GM18520 (cell line): ENCODE measurements around the gene SLC1A7.

Source experiments
- ATAC-seq: cut with Tn5 transposase; IDR thresholded peaks from one replicate; pipeline ENCODE4 v1.9.1; 2021; ENCODE audit not compliant: unreplicated experiment

The SLC1A7 gene

DNA sequence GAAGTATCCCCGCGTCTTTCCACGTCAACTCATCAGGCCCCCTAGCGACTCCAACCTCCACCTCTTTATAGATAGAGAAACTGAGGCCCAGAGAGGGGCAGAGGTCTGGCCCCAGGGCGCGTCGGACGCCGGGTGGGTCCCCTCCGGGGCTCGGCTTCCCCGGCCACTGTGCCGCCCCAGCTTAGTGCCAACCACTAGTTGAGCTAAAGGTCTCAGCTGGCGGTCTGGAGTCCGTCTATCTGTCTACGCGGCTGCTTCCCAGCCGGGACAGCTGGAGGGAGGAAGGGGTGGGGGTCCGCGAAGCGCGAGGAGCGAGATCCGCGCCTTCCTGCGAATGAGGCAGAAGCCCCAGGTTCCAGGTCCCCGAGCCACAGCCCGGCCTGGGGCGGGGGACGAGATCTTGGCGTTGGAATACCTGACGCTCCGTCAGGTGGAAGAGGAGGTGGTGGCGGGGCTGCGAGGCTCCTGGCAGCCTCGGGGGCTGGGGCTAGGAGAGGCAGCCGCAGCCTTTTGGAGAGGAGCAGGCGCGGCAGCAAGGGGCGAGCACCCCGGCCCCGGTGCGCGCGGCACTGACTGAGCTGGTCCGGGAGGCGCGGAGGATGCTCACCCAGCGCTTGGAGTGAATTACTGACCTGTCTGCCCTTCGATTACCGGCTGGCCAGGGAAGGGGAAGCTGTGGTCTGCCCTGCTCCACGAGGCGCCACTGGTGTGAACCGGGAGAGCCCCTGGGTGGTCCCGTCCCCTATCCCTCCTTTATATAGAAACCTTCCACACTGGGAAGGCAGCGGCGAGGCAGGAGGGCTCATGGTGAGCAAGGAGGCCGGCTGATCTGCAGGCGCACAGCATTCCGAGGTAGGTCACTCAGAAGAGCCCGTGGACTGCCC lies 79.5 kb downstream of the SLC1A7 start:
- no peak for ATAC-seq

GRCh38 chr1:53061859-53062707 lies 80.4 kb downstream of the SLC1A7 start, which contains the start of gene PODN:
TSS of gene PODN (plus strand) at chr1:53062213. CDS start at chr1:53069856, 7,643 bp downstream.
- no peak for ATAC-seq

- no peak for ATAC-seq
Measured at GRCh38 chr1:53061123-53061858, 81.1 kb downstream of the SLC1A7 start.

DNA sequence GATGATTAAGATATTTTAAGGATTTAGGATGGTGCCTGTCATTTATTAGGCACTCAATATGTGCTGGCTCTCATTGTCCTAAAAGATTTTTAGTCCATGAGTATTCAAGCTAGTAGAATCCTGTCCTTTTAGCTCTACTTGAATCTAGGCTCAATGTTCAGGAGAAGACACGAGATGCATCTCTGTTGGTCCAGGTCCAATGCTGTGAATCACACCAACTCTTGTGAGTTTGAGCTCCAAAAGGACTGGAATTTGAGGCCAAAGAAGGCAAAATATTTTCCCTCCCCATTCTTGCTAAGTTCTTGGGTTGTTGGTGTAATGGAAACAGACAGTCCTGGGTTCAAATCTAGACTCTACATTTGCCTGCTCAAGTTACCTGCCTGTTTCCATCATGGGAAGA lies 81.9 kb downstream of the SLC1A7 start:
- no peak for ATAC-seq

- no peak for ATAC-seq
Measured at GRCh38 chr1:53057127-53057526, 85.3 kb downstream of the SLC1A7 start.

- ATAC-seq: no peak
Measured at GRCh38 chr1:53051676-53052075, 90.8 kb downstream of the SLC1A7 start.

GRCh38 chr1:53050310-53050709 lies 92.1 kb downstream of the SLC1A7 start:
- no peak for ATAC-seq

DNA sequence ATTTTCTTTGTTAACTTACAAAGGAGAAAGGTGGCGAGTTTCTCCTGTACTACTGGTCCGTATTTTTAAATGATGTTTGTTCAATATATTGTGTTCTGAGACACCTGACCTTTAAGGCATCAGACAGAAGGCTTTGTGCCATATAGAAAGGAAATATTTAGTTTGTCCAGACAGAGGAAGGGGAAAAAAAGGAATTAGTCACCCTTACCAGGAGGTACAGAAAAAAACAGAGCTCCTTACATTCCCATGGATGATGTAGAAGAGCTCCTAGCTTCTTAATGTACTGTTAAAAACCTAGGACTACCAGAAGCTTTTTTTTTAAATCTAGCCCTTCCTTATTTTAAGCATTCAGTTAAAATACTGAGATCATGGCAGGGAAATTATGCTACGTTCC lies 92.9 kb downstream of the SLC1A7 start:
- no peak for ATAC-seq

DNA sequence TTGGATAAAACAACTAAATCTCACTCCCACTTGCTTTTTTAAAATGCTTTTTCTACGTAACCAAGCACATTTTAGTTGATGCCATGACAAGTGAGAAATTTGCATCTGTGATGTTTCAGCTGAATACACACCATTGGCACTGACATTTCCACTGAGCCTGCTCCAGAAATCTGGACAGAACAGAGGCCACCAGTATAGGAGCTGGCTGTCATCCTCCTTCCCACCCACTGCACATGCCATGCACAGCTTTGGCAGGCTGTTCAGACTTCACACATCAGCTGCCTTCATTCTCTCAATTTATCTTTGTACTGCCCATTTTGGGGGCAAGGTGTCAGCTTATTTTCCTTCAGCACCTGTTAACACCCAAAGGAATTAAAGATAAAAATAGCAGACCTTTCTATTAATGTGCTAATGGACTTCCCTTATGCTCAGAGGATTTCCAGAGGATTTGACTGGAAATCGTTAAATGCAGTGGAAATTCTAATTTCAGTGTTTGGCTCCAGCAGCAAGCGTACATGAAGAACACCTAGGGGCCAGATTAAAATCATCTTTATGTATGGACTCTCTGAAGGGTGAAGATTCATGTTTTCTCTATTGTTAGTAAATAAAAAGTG lies 93.4 kb downstream of the SLC1A7 start:
- ATAC-seq: no peak

- no peak for ATAC-seq
Measured at GRCh38 chr1:53047737-53048736, 94.4 kb downstream of the SLC1A7 start.

DNA sequence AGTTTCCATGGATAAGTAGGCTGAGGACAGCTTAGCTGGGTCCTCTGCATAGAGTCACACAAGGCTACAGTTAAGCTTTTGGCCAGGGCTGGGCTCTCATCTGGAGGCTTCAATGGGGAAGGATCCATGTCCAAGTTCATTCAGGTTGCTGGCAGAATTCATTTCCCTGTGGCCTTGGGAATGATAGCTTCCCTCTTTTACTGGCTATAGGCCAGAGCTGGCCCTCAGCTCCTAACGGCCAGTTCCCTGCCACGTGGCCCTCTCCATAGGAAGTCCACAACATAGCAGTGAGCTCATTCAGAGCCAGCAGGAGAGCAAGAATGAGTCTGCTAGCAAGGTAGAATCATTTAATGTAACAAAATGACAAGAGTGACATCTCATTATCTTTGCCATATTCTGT lies 95.5 kb downstream of the SLC1A7 start:
- no peak for ATAC-seq

DNA sequence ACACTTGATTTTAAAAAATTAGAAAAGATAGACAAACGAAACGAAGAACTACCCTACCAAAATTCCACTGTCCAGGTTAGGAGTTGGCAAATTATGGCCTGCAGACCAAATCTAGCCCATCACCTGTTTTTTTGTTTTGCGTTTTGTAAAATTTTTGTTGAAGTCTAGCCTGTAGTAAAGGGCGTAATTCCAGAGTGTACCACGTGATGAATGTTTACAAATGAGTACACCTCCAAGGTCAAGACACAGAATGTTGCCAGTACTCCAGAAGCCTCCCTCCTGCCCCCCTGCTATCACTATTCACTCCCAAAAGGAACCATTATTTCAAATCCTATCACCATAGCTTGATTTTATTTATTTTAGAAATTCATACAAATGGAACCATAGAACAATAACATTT lies 97.5 kb downstream of the SLC1A7 start:
- ATAC-seq: no peak

DNA sequence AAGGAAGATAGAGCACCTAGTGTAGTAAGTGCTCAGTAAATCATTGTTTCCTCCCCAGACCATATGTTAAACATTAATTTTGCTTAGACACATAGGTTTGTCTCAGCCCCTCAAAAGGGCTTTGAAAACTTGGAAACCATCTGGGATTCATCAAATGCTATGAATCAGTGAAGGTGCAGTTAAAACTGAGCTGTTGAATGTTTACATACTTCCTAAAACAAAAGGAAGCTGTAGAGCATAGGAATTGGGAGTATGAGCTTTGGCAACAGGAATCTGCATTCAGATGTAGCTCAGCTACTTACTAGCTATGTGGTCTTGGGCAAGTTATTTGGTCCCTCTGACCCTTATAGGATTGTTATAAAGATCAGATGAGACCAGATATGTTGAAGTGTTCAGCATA lies 99.2 kb downstream of the SLC1A7 start:
- no peak for ATAC-seq

DNA sequence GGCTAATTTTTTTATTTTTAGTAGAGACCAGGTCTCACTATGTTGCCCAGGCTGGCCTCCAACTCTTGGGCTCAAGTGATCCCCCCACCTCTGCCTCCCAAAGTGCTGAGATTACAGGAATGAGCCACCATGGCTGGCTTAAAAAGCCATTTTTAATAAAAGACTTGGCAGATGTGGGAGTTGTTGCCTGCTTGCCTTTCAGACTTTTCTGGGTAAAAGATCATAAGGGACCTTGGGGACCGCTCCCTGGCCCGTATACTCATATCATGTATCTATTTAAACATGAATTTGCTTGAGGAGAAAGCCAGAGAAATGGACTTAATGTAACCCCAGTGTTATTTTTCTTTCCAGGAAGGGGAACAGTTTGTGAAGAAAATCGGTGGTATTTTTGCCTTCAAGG lies 103.9 kb downstream of the SLC1A7 start:
- no peak for ATAC-seq
